ENCODE data around the gene PTTG1IP2.
"Not testable (repeated sequence)": the region's sequence is repeated elsewhere in the genome, so short reads cannot be mapped to it uniquely, and the experiment has no call there.

PTTG1IP2 gene

DNA sequence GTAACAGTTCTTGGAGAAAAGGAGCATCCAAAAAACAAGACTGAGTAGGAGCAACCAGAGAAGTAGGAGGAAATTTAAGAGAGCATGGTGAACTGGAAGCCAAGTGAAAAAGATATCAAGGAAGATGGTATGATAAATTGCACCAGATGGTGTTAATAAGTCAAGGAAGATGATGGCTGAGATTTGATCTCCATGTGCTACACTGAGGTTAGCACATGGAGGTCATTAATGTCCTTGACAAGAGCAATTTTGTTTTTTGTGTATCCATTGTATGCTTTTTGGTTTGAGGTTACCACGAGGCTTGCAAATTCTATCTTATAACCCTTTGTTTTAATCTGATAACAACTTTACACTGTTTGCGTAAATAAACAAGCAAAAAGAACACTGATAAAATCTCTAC is 11.3 kb upstream of the PTTG1IP2 start:
- no peak for DNase-seq (ENCODE audit: low spot score)
- TF ChIP-seq, protein P1, sequence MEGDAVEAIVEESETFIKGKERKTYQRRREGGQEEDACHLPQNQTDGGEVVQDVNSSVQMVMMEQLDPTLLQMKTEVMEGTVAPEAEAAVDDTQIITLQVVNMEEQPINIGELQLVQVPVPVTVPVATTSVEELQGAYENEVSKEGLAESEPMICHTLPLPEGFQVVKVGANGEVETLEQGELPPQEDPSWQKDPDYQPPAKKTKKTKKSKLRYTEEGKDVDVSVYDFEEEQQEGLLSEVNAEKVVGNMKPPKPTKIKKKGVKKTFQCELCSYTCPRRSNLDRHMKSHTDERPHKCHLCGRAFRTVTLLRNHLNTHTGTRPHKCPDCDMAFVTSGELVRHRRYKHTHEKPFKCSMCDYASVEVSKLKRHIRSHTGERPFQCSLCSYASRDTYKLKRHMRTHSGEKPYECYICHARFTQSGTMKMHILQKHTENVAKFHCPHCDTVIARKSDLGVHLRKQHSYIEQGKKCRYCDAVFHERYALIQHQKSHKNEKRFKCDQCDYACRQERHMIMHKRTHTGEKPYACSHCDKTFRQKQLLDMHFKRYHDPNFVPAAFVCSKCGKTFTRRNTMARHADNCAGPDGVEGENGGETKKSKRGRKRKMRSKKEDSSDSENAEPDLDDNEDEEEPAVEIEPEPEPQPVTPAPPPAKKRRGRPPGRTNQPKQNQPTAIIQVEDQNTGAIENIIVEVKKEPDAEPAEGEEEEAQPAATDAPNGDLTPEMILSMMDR (IDR thresholded peaks at IDR 0.05; ENCODE audit: borderline replicate concordance, control extremely low read depth, extremely low read depth, insufficient read depth, missing control alignments): no peak
- in situ Hi-C loops (cut with MboI; ENCODE audit: low sequenced_read_pairs, unreplicated experiment): loop anchor here (25.0 kb wide), 2 partner anchors 179 to 579 kb away; no protein-coding TSS in a partner anchor

DNA sequence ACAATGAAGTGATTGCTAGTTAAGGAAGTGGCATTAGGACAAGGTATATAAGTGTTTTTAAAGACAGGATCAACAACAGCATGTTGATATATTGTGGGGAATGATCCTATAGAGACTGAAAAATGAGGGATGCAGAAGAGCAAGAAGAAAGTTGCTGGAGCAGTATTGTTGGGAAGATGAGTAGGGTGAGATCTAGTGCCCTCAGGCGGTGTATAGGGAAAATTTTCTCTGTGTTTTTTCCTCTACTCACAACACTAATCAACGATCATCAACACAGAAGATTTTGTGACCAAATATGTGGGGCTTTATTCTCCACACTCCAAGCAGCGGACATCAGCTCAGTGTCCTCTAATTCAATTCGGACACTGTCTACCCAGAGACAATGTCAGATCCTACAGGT is 9.6 kb upstream of the PTTG1IP2 start:
- TF ChIP-seq, protein P1 (IDR thresholded peaks at IDR 0.05; ENCODE audit: borderline replicate concordance, control extremely low read depth, extremely low read depth, insufficient read depth, missing control alignments): no peak
- in situ Hi-C loops (cut with MboI; ENCODE audit: low sequenced_read_pairs, unreplicated experiment): loop anchor here (25.0 kb wide), 2 partner anchors 177 to 577 kb away; no protein-coding TSS in a partner anchor
- DNase-seq (ENCODE audit: low spot score): no peak

DNA sequence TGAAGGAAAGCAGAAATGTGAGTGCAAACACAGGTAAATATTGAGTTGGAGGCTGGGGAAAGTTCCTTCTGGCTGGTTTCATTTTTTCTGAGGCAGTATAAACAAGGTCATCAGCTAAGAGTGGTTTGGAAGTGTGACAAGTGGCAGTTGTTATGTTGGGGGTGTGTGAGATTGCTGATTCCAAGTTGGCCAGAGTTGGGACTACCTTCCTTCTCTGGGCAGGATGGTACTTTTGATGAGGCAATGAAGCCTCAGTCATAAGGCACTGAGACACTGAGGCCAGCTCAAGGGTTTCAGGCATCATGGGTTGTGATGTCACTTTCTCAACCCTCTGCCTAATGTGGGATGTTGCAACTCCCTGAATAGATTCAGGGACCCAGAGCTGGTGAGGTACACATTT is 8.2 kb upstream of the PTTG1IP2 start:
- in situ Hi-C loops (cut with MboI; ENCODE audit: low sequenced_read_pairs, unreplicated experiment): loop anchor here (25.0 kb wide), 2 partner anchors 176 to 576 kb away; no protein-coding TSS in a partner anchor
- TF ChIP-seq, protein P1 (IDR thresholded peaks at IDR 0.05; ENCODE audit: borderline replicate concordance, control extremely low read depth, extremely low read depth, insufficient read depth, missing control alignments): no peak
- DNase-seq (ENCODE audit: low spot score): no peak

DNA sequence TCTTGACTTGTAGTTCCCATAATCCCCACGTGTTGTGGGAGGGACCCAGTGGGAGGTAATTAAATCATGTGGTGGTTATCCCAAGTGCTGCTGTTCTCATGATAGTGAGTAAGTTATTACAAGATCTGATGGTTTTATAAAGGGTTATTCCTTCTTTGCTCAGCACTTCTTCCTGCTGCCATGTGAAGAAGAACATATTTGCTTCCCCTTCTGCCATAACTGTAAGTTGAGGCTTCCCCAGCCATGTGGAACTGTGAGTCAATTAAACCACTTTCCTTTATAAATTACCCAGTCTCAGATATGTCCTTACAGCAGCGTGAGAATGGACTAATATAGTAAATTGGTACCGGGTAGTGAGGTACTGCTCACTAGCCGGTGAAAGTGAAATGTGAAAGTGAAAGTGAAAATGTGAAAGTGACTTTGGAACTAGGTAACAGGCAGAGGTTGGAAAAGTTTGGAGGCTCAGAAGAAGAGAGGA is 6.2 kb upstream of the PTTG1IP2 start:
- in situ Hi-C loops (cut with MboI; ENCODE audit: low sequenced_read_pairs, unreplicated experiment): loop anchor here (25.0 kb wide), 2 partner anchors 174 to 574 kb away; no protein-coding TSS in a partner anchor
- not testable (repeated sequence) for DNase-seq (ENCODE audit: low spot score)

DNA sequence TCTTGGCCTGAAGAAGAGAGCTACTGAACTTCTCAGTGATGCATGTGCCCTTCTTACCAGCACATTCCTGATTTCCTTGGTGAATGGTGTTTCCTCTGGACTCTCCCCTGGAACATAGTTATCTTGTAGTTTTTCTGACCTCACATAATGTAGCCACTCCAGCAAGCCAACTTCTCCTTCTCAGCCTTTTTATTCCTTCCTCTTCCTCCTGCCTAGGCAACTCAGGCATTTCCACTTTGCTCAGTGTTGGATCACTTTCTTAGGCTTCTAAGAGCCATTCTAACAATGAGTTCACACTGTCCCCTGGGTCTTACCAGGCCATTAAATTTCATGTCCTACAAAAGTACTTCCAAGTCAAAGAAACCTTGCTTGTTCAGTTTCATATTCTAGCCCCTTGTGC is 3.6 kb upstream of the PTTG1IP2 start:
- in situ Hi-C loops (cut with MboI; ENCODE audit: low sequenced_read_pairs, unreplicated experiment): loop anchor here (25.0 kb wide), 2 partner anchors 171 to 571 kb away; no protein-coding TSS in a partner anchor
- DNase-seq (ENCODE audit: low spot score): no peak
- TF ChIP-seq, protein P1 (IDR thresholded peaks at IDR 0.05; ENCODE audit: borderline replicate concordance, control extremely low read depth, extremely low read depth, insufficient read depth, missing control alignments): no peak

DNA sequence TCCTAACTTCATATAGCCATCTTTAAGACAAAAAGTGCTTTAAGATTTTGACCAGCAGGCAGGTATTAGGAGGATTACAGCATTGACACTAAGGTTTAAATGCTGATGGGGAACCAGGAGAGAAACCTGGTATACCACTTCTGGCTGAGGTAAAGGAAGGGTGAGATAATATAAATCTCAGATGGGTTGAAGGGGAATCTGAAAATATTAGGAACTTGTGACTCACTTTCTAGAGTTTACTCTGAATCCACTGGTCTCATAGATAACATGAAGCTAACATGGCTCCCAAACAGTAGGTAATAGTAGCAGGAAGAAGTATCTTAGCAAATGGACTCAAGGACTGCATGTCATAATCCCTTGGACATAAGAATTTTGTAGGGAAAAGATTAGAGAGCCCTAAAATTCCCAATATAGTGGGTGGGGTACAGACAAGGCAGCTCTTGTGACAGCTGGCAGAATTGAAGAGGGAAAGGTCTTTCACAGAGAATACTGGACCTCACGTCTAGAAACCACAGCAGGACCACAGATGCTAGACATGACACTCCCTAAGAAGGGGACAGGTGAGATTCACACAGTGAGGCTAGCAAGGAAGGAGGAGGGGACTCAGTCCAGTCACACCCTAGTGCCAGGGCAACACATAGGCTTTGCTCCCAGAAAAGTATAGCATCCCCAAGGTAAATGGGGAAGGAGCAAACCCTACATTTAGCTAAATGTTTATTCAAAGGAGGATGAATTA is 3.5 kb downstream of the PTTG1IP2 start:
- TF ChIP-seq, protein P1 (IDR thresholded peaks at IDR 0.05; ENCODE audit: borderline replicate concordance, control extremely low read depth, extremely low read depth, insufficient read depth, missing control alignments): no peak
- in situ Hi-C loops (cut with MboI; ENCODE audit: low sequenced_read_pairs, unreplicated experiment): loop anchor here (25.0 kb wide), 2 partner anchors 164 to 564 kb away; no protein-coding TSS in a partner anchor
- no peak for DNase-seq (ENCODE audit: low spot score)

DNA sequence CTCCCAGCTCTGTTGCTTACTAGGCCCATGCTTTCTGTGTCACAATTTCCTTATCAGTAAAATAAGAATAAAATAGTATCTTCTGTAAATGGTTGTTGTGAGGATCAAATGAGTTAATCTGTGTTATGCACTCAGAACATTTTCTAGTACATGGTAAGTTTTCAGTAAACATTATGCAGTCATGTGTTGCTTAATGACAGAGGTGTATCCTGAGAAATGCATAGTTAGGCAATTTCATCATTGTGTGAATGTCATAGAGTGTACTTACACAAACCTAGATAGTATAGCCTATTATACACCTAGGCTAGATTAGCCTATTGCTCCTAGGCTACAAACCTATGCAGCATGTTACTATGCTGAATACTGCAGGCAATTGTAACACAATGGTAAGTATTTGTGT is 4.4 kb downstream of the PTTG1IP2 start:
- TF ChIP-seq, protein P1 (IDR thresholded peaks at IDR 0.05; ENCODE audit: borderline replicate concordance, control extremely low read depth, extremely low read depth, insufficient read depth, missing control alignments): no peak
- in situ Hi-C loops (cut with MboI; ENCODE audit: low sequenced_read_pairs, unreplicated experiment): loop anchor here (25.0 kb wide), 2 partner anchors 163 to 563 kb away; no protein-coding TSS in a partner anchor
- no peak for DNase-seq (ENCODE audit: low spot score)
